ENCODE measurements around the gene AKAP13.

GRCh38 chr15:85745525-85746150 lies 365.2 kb downstream of the AKAP13 start:
- no peak for TF ChIP-seq POLR2A (IDR thresholded peaks at IDR 0.05)
- TF ChIP-seq, protein P1, sequence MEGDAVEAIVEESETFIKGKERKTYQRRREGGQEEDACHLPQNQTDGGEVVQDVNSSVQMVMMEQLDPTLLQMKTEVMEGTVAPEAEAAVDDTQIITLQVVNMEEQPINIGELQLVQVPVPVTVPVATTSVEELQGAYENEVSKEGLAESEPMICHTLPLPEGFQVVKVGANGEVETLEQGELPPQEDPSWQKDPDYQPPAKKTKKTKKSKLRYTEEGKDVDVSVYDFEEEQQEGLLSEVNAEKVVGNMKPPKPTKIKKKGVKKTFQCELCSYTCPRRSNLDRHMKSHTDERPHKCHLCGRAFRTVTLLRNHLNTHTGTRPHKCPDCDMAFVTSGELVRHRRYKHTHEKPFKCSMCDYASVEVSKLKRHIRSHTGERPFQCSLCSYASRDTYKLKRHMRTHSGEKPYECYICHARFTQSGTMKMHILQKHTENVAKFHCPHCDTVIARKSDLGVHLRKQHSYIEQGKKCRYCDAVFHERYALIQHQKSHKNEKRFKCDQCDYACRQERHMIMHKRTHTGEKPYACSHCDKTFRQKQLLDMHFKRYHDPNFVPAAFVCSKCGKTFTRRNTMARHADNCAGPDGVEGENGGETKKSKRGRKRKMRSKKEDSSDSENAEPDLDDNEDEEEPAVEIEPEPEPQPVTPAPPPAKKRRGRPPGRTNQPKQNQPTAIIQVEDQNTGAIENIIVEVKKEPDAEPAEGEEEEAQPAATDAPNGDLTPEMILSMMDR (IDR thresholded peaks at IDR 0.05), result no peak

All from testis (tissue), 2 donors.